ENCODE measurements around the gene FFAR2.

The FFAR2 gene

DNA sequence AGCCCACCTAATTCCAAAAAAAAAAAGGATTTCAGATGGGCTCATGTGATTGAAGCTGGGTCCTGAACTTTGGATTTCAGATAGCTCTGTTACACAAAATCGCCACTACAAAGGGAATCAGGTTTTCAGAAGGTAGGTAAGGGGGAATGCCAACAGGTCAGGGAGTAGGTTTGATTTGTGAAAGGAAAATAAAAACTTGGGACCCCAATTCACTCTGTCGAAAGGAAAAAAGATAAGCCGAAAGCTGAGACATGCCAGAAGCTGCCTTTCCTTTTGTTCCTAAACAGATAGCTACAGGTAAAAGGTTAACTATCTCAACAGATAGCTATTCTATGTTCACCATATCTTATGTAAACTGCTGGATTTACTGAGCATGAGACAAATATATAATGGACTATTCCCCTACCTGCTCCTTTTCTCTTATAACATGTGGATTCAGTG, 38.2 kb downstream of the FFAR2 start:
- DNase-seq (ENCODE audit: low read depth, low spot score), result no peak

DNA sequence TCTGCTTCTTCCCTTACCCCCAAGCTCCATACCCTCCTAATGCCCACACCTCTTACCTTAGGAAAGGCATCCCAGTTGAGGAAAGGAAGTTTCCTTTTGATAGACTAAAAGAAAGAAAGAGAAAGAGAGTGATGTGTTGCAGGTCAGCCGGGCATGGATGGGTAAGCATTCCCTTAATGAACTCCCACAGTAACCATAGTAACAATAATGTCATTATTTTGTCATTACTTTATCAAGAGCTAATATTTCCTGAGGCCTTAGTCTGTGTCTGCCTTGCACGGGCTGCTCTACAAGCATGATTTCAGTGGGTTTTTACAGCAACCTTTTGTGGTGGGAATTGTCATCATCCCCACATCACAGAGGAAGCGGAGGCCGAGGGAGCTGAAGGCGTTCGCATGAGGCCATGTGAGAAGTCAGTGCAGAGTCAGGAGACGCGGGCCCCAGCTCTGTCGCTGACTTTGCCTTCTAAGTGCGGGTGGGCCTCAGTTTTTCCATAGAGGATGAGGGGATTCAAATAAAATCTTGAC, 39.7 kb downstream of the FFAR2 start:
- DNase-seq (ENCODE audit: low read depth, low spot score), result no peak

- no peak for DNase-seq (ENCODE audit: low read depth, low spot score)
Measured at GRCh38 chr19:35488677-35489076, 40.6 kb downstream of the FFAR2 start.

DNA sequence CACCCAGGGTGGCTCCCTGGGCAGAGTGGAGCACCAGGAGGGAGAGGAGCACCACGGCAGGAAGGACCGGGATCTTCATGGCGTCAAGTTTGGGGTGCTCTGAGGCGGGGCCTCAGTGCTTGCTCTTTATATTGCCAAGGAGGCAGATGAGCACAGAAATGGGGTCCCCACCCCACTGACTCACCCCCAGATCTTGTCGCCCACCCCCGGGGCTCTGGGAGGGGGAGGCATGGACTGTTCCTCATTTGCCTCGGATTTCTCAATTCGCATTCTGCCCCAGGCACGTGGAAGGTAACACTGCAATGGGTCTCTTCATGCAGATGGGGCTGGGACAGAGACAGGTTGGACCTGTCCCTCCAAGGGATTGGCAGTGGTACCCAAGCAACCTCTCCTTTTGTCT, 42.3 kb downstream of the FFAR2 start, which contains the start of gene KRTDAP:
Gene KRTDAP, minus strand, starts transcription at position 101 of the 400 bp plus-strand sequence. Its CDS starts 22 bp downstream, at position 79.
- DNase-seq (ENCODE audit: low read depth, low spot score), result no peak

DNA sequence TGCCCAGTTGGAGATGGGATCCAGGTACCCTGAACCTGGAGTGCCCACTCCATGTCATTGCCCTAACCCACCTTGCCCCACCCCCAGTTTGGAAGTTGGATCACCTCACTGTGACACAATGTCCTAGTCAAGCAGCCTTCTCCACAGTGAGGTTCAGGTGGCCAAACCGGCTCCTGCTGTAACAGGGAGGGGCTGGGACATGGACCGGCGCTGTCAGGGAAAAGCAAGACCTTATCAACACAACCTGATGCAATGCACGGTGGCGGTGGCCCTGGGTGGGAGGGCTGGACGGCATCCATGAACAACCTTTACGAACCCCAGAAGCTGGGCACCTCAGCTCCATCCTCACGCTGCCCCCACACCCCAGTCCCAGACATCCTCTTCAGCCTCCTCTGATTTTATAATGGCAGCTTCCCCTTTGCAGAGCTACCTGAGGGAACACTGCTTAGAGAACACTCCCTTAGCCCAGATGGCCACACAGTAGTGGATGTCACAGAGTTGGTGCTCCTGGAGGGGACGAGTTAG, 43.8 kb downstream of the FFAR2 start:
- no peak for DNase-seq (ENCODE audit: low read depth, low spot score)

DNA sequence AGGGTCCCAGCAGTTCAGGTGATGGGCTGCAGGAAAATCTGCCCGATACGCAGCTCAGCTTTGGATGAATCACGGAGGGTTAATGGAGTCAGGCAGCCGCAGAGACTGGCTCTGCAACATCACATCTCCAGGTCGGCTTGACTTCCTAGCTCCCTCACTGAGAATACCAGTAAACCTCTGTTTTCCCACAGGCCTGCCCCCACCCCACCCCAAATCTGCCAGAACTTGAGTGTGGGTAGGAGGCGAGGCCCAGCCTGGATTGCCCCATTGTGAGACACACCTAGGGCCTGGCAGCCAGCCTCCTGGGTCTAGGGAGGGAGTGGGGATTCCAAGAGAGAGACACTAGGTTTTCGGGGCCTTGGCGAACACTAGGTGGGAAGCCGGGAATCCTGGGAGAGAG, 45.9 kb downstream of the FFAR2 start:
- DNase-seq (ENCODE audit: low read depth, low spot score), result no peak

DNA sequence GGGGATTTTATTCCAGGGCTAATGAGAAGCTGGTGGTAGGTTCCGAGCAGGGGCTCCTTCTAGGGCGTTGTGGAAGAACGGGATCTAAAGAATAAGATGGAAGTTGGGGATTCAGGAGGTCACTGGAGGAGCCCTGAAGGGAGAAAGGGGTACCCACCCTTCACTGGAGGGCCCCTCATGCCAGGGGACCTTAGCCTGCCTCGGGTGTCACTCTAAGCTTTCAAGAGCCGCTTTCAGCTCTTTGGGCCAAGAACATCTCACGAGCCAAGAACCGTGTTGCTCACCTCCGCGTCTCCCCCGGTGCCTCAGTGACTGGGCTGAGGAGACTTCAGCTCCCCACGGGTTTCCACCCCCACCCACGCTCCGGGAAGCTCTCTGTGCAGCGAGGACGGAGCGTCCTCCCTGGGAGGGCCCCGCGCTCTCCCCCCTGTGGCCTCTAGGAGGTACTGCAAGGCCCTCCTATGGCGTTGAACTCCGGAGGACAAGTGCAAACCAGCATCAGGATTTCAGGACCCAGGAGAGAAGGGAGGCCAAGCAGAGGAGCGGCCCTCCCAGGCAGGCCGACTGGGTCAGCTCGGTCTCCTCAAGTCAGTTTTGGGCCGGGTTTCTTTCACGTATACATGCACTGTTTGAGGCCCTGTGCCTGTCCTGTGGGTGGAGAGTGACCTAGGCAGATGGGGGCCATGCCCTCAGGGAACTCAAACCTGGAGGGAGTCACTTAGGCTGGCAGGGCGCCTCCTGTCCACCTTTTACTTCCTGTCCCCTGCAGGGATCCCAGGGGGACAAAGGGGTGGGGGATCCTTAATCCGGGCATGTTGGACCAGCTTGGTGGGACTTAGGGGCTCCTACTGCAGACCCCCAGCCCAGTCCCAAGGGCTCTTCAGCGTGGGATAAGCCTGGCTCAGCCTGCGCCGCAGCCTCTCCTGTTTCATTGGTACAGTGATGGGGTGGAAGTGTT, 47.3 kb downstream of the FFAR2 start:
- no peak for DNase-seq (ENCODE audit: low read depth, low spot score)

- DNase-seq (ENCODE audit: low read depth, low spot score), result no peak
Measured at GRCh38 chr19:35497406-35497805, 49.3 kb downstream of the FFAR2 start.

GRCh38 chr19:35498220-35498619, 50.2 kb downstream of the FFAR2 start:
- DNase-seq (ENCODE audit: low read depth, low spot score), result no peak

DNA sequence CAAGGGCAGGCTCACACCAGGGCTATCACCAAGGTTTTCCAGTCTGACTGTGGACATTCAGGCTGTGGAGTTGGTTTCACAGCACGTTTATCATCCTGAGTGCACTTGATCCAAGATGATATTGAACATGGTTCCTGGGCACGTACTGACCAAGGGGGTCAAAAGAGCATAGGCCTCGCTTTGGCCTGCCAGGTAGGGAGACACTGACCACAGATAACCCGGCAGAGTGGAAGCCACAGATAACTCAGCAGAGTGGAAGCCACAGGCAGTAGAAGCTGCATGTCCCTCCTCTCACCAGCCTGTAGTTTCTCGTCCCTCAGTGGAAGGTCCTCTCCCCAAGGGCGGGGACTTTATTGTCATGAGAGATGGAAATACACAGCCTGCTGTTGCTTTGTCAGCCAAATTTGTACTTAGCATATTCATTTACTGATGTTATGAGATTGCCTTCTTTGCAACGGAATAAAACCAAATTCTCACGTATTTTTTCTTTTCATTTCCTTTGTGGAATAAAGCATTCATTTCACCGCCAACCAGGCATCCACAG, 51.0 kb downstream of the FFAR2 start:
- no peak for DNase-seq (ENCODE audit: low read depth, low spot score)

- no peak for DNase-seq (ENCODE audit: low read depth, low spot score)
Measured at GRCh38 chr19:35500611-35501010, 52.6 kb downstream of the FFAR2 start.
